ENCODE results near the gene PLCB4.

The PLCB4 gene

GRCh38 chr20:9270831-9271230, 201.9 kb downstream of the PLCB4 start:
- no peak for DNase-seq (ENCODE audit: low spot score)

GRCh38 chr20:9276966-9277468, 208.1 kb downstream of the PLCB4 start:
- DNase-seq (ENCODE audit: low spot score): no peak

- no peak for DNase-seq (ENCODE audit: low spot score)
Observed at GRCh38 chr20:9279918-9280401, 211.1 kb downstream of the PLCB4 start.

GRCh38 chr20:9280666-9281065, 211.8 kb downstream of the PLCB4 start:
- DNase-seq (ENCODE audit: low spot score): no peak

GRCh38 chr20:9281803-9282202, 212.9 kb downstream of the PLCB4 start:
- DNase-seq (ENCODE audit: low spot score): no peak

GRCh38 chr20:9285617-9286016, 216.7 kb downstream of the PLCB4 start:
- no peak for DNase-seq (ENCODE audit: low spot score)

GRCh38 chr20:9286501-9287461, 217.9 kb downstream of the PLCB4 start:
- no peak for DNase-seq (ENCODE audit: low spot score)

- no peak for DNase-seq (ENCODE audit: low spot score)
Observed at GRCh38 chr20:9287826-9288225, 218.9 kb downstream of the PLCB4 start.

GRCh38 chr20:9290331-9290730, 221.4 kb downstream of the PLCB4 start:
- DNase-seq (ENCODE audit: low spot score): no peak

GRCh38 chr20:9293145-9293544, 224.3 kb downstream of the PLCB4 start:
- no peak for DNase-seq (ENCODE audit: low spot score)

GRCh38 chr20:9294041-9294440, 225.2 kb downstream of the PLCB4 start:
- DNase-seq (ENCODE audit: low spot score): no peak

- no peak for DNase-seq (ENCODE audit: low spot score)
Observed at GRCh38 chr20:9298906-9299305, 230.0 kb downstream of the PLCB4 start.

GRCh38 chr20:9300080-9300479, 231.2 kb downstream of the PLCB4 start:
- DNase-seq (ENCODE audit: low spot score): no peak

- DNase-seq (ENCODE audit: low spot score): no peak
Observed at GRCh38 chr20:9300534-9300933, 231.6 kb downstream of the PLCB4 start.

GRCh38 chr20:9301129-9302090, 232.5 kb downstream of the PLCB4 start:
- no peak for DNase-seq (ENCODE audit: low spot score)

- no peak for DNase-seq (ENCODE audit: low spot score)
Observed at GRCh38 chr20:9302091-9302462, 233.2 kb downstream of the PLCB4 start.

- no peak for DNase-seq (ENCODE audit: low spot score)
Observed at GRCh38 chr20:9306521-9306920, 237.6 kb downstream of the PLCB4 start.

GRCh38 chr20:9308056-9308455, 239.2 kb downstream of the PLCB4 start:
- DNase-seq (ENCODE audit: low spot score): no peak

- no peak for DNase-seq (ENCODE audit: low spot score)
Observed at GRCh38 chr20:9311132-9311531, 242.2 kb downstream of the PLCB4 start.

GRCh38 chr20:9319687-9320384, 250.9 kb downstream of the PLCB4 start:
- no peak for DNase-seq (ENCODE audit: low spot score)

GRCh38 chr20:9321007-9321406, 252.1 kb downstream of the PLCB4 start:
- no peak for DNase-seq (ENCODE audit: low spot score)

- DNase-seq (ENCODE audit: low spot score): no peak
Observed at GRCh38 chr20:9322661-9323060, 253.8 kb downstream of the PLCB4 start.

Measured in hematopoietic multipotent progenitor cell treated with erythropoietin and hydrocortisone succinate and interleukin-3 and kit ligand, for 15 days (in vitro differentiated cells).